ENCODE measurements around the gene KRTAP10-8. TPM values are rescaled to one million over a fixed set of nuclear protein-coding genes. Genes with fewer than 3 reads are reported as not detected.

KRTAP10-8 gene
- total and polyA plus RNA-seq, 2 donors from 2014 or later = not detected

- H3K27ac ChIP-seq (ENCODE audit: low read depth in 2 of 2, low read length in 2 of 2) = no peak overlapping the region
- H3K4me1 ChIP-seq (ENCODE audit: control insufficient read depth in 2 of 3, insufficient read depth in 2 of 3, low read depth in 1 of 3, low read length in 3 of 3) = no peaks in the 10 kb centered on the region
- no peaks in the 10 kb centered on the region for H3K27me3 ChIP-seq (ENCODE audit: control insufficient read depth, insufficient read depth, low read length)
- no peak overlapping the region for H3K4me3 ChIP-seq (ENCODE audit: low read length in 3 of 3)
- peaks cover 0 to 2% (median 0%) of the 10 kb centered on the region in 3 donors for H3K9me3 ChIP-seq (ENCODE audit: control insufficient read depth in 2 of 3, insufficient read depth in 1 of 3, low read length in 3 of 3)
- H3K9ac ChIP-seq (ENCODE audit: low read length in 3 of 3) = no peak overlapping the region
- no peak for TF ChIP-seq CTCF (IDR thresholded peaks at IDR 0.05; ENCODE audit: borderline replicate concordance, extremely low read depth, insufficient read depth)
- H3K36me3 ChIP-seq (ENCODE audit: control insufficient read depth in 2 of 3, insufficient read depth in 3 of 3, low read length in 3 of 3) = no peaks in the 10 kb centered on the region
- FAIRE-seq = no peak
- intact Hi-C loops (cut with DNase I) = no loop called here
- no peak for DNase-seq
Measured at GRCh38 chr21:44583800-44584147, 28.1 kb upstream of the KRTAP10-8 start.

GRCh38 chr21:44585892-44586291 lies 26.0 kb upstream of the KRTAP10-8 start:
- no peak for DNase-seq
- no peak for TF ChIP-seq CTCF (IDR thresholded peaks at IDR 0.05; ENCODE audit: borderline replicate concordance, extremely low read depth, insufficient read depth)
- Histone ChIP-seq H3K27me3 (ENCODE audit: control insufficient read depth, insufficient read depth, low read length) (no peaks in the 10 kb centered on the region), H3K4me1 (ENCODE audit: control insufficient read depth in 2 of 3, insufficient read depth in 2 of 3, low read depth in 1 of 3, low read length in 3 of 3) (no peaks in the 10 kb centered on the region), H3K27ac (ENCODE audit: low read depth in 2 of 2, low read length in 2 of 2) (no peak overlapping the region), H3K9me3 (ENCODE audit: control insufficient read depth in 2 of 3, insufficient read depth in 1 of 3, low read length in 3 of 3) (peaks cover 0 to 1% (median 0%) of the 10 kb centered on the region in 3 donors), H3K36me3 (ENCODE audit: control insufficient read depth in 2 of 3, insufficient read depth in 3 of 3, low read length in 3 of 3) (no peaks in the 10 kb centered on the region), H3K9ac (ENCODE audit: low read length in 3 of 3) (no peak overlapping the region), H3K4me3 (ENCODE audit: low read length in 3 of 3) (no peak overlapping the region)
- FAIRE-seq = no peak
- intact Hi-C loops (cut with DNase I) = no loop called here

GRCh38 chr21:44589094-44589493 lies 22.8 kb upstream of the KRTAP10-8 start:
- H3K36me3 ChIP-seq (ENCODE audit: control insufficient read depth in 2 of 3, insufficient read depth in 3 of 3, low read length in 3 of 3) = no peaks in the 10 kb centered on the region
- H3K9ac ChIP-seq (ENCODE audit: low read length in 3 of 3) = no peak overlapping the region
- no peak for FAIRE-seq
- H3K4me1 ChIP-seq (ENCODE audit: control insufficient read depth in 2 of 3, insufficient read depth in 2 of 3, low read depth in 1 of 3, low read length in 3 of 3) = no peaks in the 10 kb centered on the region
- no peak for DNase-seq
- intact Hi-C loops (cut with DNase I) = no loop called here
- no peak for TF ChIP-seq CTCF (IDR thresholded peaks at IDR 0.05; ENCODE audit: borderline replicate concordance, extremely low read depth, insufficient read depth)
- H3K27ac ChIP-seq (ENCODE audit: low read depth in 2 of 2, low read length in 2 of 2) = no peak overlapping the region
- H3K9me3 ChIP-seq (ENCODE audit: control insufficient read depth in 2 of 3, insufficient read depth in 1 of 3, low read length in 3 of 3) = no peaks in the 10 kb centered on the region
- H3K4me3 ChIP-seq (ENCODE audit: low read length in 3 of 3) = no peak overlapping the region
- H3K27me3 ChIP-seq (ENCODE audit: control insufficient read depth, insufficient read depth, low read length) = no peaks in the 10 kb centered on the region

- DNase-seq (no peak), FAIRE-seq (no peak)
- Histone ChIP-seq H3K9me3 (ENCODE audit: control insufficient read depth in 2 of 3, insufficient read depth in 1 of 3, low read length in 3 of 3) (no peaks in the 10 kb centered on the region), H3K27me3 (ENCODE audit: control insufficient read depth, insufficient read depth, low read length) (no peaks in the 10 kb centered on the region), H3K4me1 (ENCODE audit: control insufficient read depth in 2 of 3, insufficient read depth in 2 of 3, low read depth in 1 of 3, low read length in 3 of 3) (no peaks in the 10 kb centered on the region), H3K36me3 (ENCODE audit: control insufficient read depth in 2 of 3, insufficient read depth in 3 of 3, low read length in 3 of 3) (no peaks in the 10 kb centered on the region), H3K4me3 (ENCODE audit: low read length in 3 of 3) (no peak overlapping the region), H3K27ac (ENCODE audit: low read depth in 2 of 2, low read length in 2 of 2) (no peak overlapping the region), H3K9ac (ENCODE audit: low read length in 3 of 3) (no peak overlapping the region)
- intact Hi-C loops (cut with DNase I) = no loop called here
- no peak for TF ChIP-seq CTCF (IDR thresholded peaks at IDR 0.05; ENCODE audit: borderline replicate concordance, extremely low read depth, insufficient read depth)
Measured at GRCh38 chr21:44589586-44590305, 22.1 kb upstream of the KRTAP10-8 start.

Data from kidney (tissue), 14 donors.